OCI-LY7 (cell line): ENCODE results near the gene ULK4. TPM values are rescaled to one million over a fixed set of nuclear protein-coding genes. Genes with fewer than 3 reads are reported as not detected.

Experiments used
- BruUV-seq: library from RNA; stranded (reverse); fragments of 400-500 nt; replicated peaks from 2 replicates; lab custom pipeline; 2021; lab: Mats Ljungman, UMichigan
- CTCF ChIA-PET: fragments of 300-600 bp; sonication (Branson Sonifier 250); formaldehyde crosslinking; loops from one replicate; lab custom pipeline; 2022; ENCODE audit warnings: antibody characterized with exemption; ENCODE audit not compliant: unreplicated experiment; lab: Charles Lee
- POLR2A ChIA-PET: fragments of 300-600 bp; sonication (Branson Sonifier 250); formaldehyde crosslinking; loops from one replicate; lab custom pipeline; 2022; ENCODE audit warnings: antibody characterized with exemption; lab: Charles Lee
- DNase-seq: peaks from one replicate; pipeline ENCODE4 v3.0.0-alpha.2; 2015; ENCODE audit warnings: low spot score
- H2AFZ ChIP-seq: fragments of 200-600 bp; sonication (generic), shearing (Covaris generic); 2 replicates; pipeline ENCODE4 v1.6.1; 2014; ENCODE audit warnings: mild to moderate bottlenecking, antibody characterized with exemption, low read length, moderate library complexity
- H3K27ac ChIP-seq: fragments of 200-600 bp; sonication (generic); 2 replicates; pipeline ENCODE4 v1.5.1; 2014; ENCODE audit warnings: mixed run types, low read depth, mild to moderate bottlenecking, moderate library complexity, low read length, inconsistent platforms; ENCODE audit not compliant: poor library complexity, severe bottlenecking
- H3K36me3 ChIP-seq: fragments of 200-600 bp; sonication (generic); 2 replicates; pipeline ENCODE4 v1.6.1; 2014; ENCODE audit warnings: mild to moderate bottlenecking, antibody characterized with exemption, low read length, moderate library complexity, mixed read lengths; ENCODE audit not compliant: insufficient read depth
- H3K4me1 ChIP-seq: fragments of 200-600 bp; sonication (generic); 2 replicates; pipeline ENCODE4 v1.5.1; 2014; ENCODE audit warnings: mild to moderate bottlenecking, low read length; ENCODE audit not compliant: insufficient read depth, poor library complexity, severe bottlenecking
- H3K4me2 ChIP-seq: fragments of 200-600 bp; sonication (generic); 2 replicates; pipeline ENCODE4 v1.6.1; 2014; ENCODE audit warnings: mild to moderate bottlenecking, low read length
- H3K4me3 ChIP-seq: fragments of 200-600 bp; sonication (generic); 2 replicates; pipeline ENCODE4 v1.5.1; 2014; ENCODE audit warnings: mild to moderate bottlenecking, low read depth, low read length; ENCODE audit not compliant: poor library complexity, severe bottlenecking
- H3K79me2 ChIP-seq: fragments of 200-600 bp; sonication (generic); 2 replicates; pipeline ENCODE4 v1.6.1; 2016; ENCODE audit warnings: low read depth, mild to moderate bottlenecking, low read length, moderate library complexity, mixed read lengths; ENCODE audit not compliant: insufficient read depth
- H3K9me2 ChIP-seq: fragments of 200-600 bp; sonication (generic); 2 replicates; pipeline ENCODE4 v1.6.1; 2016; ENCODE audit warnings: mild to moderate bottlenecking, low read length, mixed read lengths; ENCODE audit not compliant: insufficient read depth
- H3K9me3 ChIP-seq: fragments of 200-600 bp; sonication (generic); 2 replicates; pipeline ENCODE4 v1.6.1; 2014; ENCODE audit warnings: mild to moderate bottlenecking, mixed run types, low read length, mixed read lengths
- H4K20me1 ChIP-seq: fragments of 200-600 bp; sonication (generic); 2 replicates; pipeline ENCODE4 v1.6.1; 2014; ENCODE audit warnings: mild to moderate bottlenecking, antibody characterized with exemption, low read length, moderate library complexity, mixed read lengths; ENCODE audit not compliant: insufficient read depth
- CTCF ChIP-seq: fragments of 200-600 bp; sonication (generic); conservative IDR thresholded peaks from 2 replicates; pipeline ENCODE4 v1.5.1; 2014; ENCODE audit warnings: mild to moderate bottlenecking, antibody characterized with exemption, low read length, moderate library complexity, mixed read lengths
- EZH2phosphoT487 ChIP-seq: fragments of 200-600 bp; sonication (generic); IDR thresholded peaks from 2 replicates; pipeline ENCODE4 v1.6.1; 2018; ENCODE audit warnings: low read depth, borderline replicate concordance, mild to moderate bottlenecking, mixed run types, antibody characterized with exemption, low read length, moderate library complexity, mixed read lengths
- intact Hi-C: fragments of 100-400 bp; cut with micrococcal nuclease; formaldehyde crosslinking; loops from one replicate; pipeline ENCODE4 v1.10.0; 2022; ENCODE audit not compliant: unreplicated experiment
- total RNA-seq, 2 experiments: library from RNA; depleted of rRNA in 1 of 2; stranded (reverse); fragments of >200 nt in 1 of 2; shearing (Covaris generic) in 1 of 2; gene quantifications; 2 replicates each; pipeline ENCODE4 v1.2.3, GENCODE V29; 2014 to 2022

ULK4 gene
- total RNA-seq, 2 experiments from 2014 or later = 18.9 to 21.0 TPM

GRCh38 chr3:41290736-41291135, 671.2 kb downstream of the ULK4 start:
- H4K20me1 ChIP-seq = no peaks in the 10 kb centered on the region
- no peaks in the 10 kb centered on the region for H3K9me3 ChIP-seq
- intact Hi-C loops = no loop called here
- no peaks in the 10 kb centered on the region for H3K79me2 ChIP-seq
- no peaks in the 10 kb centered on the region for H3K4me1 ChIP-seq
- H3K4me2 ChIP-seq = no peak overlapping the region
- H3K27ac ChIP-seq = no peak overlapping the region
- no peaks in the 10 kb centered on the region for H3K9me2 ChIP-seq
- ChIA-PET CTCF (no interaction called here), POLR2A (no interaction called here)
- no peak overlapping the region for H2AFZ ChIP-seq
- H3K4me3 ChIP-seq = no peak overlapping the region
- BruUV-seq = no TSS peak
- no peaks in the 10 kb centered on the region for H3K36me3 ChIP-seq
- DNase-seq = no peak
- TF ChIP-seq CTCF = no peak
- no peak for TF ChIP-seq EZH2phosphoT487

- CTCF ChIA-PET = no interaction called here
- Histone ChIP-seq H3K4me3 (no peak overlapping the region), H3K9me3 (no peaks in the 10 kb centered on the region), H2AFZ (no peak overlapping the region), H3K9me2 (no peaks in the 10 kb centered on the region), H3K4me2 (no peak overlapping the region), H3K4me1 (no peaks in the 10 kb centered on the region), H3K27ac (no peak overlapping the region), H3K36me3 (no peaks in the 10 kb centered on the region), H4K20me1 (no peaks in the 10 kb centered on the region), H3K79me2 (no peaks in the 10 kb centered on the region)
- no peak for TF ChIP-seq CTCF
- no peak for TF ChIP-seq EZH2phosphoT487
- POLR2A ChIA-PET = no interaction called here
- no TSS peak for BruUV-seq
- no peak for DNase-seq
- intact Hi-C loops = no loop called here
These were observed 671.6 kb downstream of the ULK4 start for GRCh38 chr3:41290306-41290705.

- ChIA-PET CTCF (no interaction called here), POLR2A (interaction anchor here (0.5 kb wide), 1 partner anchor 73 kb away, joined by 3 read pairs; no protein-coding TSS in a partner anchor)
- intact Hi-C loops = no loop called here
- Histone ChIP-seq H3K4me2 (no peak overlapping the region), H3K9me3 (no peaks in the 10 kb centered on the region), H4K20me1 (no peaks in the 10 kb centered on the region), H3K79me2 (no peaks in the 10 kb centered on the region), H3K4me3 (no peak overlapping the region), H3K9me2 (no peaks in the 10 kb centered on the region), H3K27ac (no peak overlapping the region), H3K4me1 (no peaks in the 10 kb centered on the region), H2AFZ (no peak overlapping the region), H3K36me3 (no peaks in the 10 kb centered on the region)
- BruUV-seq = no TSS peak
- no peak for TF ChIP-seq EZH2phosphoT487
- no peak for TF ChIP-seq CTCF
- DNase-seq = no peak
These were observed 673.1 kb downstream of the ULK4 start for GRCh38 chr3:41288785-41289184.
